DMS114 treated with DMSO at 0.1 percent for 48 hours (cell line): Measurements from ENCODE around the gene C1QTNF3.
"Not testable (repeated sequence)": the region's sequence is repeated elsewhere in the genome, so short reads cannot be mapped to it uniquely, and the experiment has no call there.

ENCODE experiments used
- DNase-seq: peaks from one replicate; lab custom pipeline; 2025; ENCODE audit not compliant: unreplicated experiment; lab: John Stamatoyannopoulos, UW

C1QTNF3 gene

DNA sequence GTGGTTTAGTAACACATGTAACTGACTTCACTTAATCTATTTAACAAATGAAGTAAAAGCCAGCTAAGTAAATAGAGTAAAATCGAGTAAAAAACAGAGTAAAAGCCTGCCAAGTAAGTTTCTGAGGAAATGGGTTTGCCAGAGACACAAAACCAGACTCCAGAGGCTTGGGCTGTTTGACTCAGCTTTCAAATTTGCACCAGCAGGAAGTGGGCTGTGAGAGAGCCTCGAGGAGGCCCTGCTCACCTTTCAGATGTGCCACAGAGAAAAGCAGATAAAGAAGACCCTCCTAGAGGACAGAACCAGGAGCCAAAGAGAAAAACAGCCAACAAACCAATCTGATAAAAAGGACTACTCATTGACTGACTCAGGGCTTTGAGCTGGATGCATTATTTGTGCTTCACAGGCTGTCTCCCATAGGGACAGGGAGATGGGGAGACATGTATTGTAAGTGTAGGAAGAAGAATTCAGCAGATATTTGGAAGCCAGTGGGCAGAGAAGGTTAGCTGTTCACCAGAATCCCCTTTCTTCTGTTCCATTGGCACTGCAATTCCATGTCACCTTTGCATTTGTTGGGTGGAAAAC lies 20.8 kb downstream of the C1QTNF3 start:
- no peak for DNase-seq

GRCh38 chr5:34021334-34021733 lies 21.7 kb downstream of the C1QTNF3 start:
- DNase-seq = no peak

DNA sequence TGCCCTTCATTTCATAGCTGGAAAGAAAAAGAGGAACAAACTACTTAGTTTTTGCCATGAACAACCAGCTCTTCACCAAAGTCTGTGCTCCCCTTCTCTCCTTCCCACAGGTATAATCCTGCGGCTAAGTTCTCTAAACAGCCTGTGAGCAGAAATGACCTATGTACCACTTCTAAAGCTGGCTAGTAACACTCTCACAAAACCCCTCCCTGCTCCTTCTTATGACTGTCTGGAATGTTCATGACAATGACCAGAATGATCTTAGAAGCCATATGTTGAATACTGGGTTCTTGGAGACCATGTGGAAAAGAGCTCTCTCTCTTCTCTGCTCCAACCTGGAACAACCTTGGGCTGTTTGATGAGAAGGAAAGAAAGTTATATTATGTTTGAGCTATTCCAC lies 22.3 kb downstream of the C1QTNF3 start:
- no peak for DNase-seq

- no peak for DNase-seq
Observed at GRCh38 chr5:34017254-34017653, 25.8 kb downstream of the C1QTNF3 start.

DNA sequence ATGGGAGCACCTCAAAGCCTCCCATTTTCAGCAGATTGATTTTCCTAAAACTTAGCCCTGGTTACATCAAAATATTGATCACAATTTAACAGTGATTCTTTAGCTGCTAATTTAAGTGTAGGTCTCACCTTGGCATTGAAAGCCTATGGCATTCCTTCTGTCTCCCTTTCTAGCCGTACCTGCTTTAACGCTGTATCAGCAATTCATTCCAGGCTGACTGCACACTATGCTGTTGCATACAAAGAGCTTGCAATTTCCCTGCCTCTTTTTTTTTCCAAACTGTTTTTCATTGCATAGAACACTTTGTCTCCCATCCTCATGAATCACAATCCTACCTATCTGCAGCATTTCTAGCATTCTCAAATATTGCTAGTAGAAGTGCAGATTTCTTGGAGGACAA lies 26.3 kb downstream of the C1QTNF3 start:
- DNase-seq = no peak

DNA sequence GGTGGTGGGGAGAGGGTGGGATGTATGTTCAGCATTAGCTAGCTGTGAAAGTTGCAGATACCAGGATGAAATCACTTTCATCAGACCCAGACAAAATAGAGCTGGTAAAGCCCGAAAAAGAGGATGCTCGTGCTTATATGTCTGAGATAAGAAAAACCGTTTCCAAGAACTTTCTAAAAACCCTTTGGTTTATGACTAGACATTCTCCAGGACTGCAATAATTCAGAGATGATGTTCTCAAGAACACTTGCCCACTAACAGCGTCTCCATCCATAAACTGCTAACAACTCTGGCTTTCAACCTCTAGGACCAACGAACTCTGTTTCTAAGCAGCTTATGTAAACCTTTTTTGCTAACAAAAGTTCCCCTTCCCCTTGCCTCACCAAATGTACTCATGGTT lies 26.8 kb downstream of the C1QTNF3 start:
- DNase-seq = no peak

GRCh38 chr5:34015120-34015822 lies 27.7 kb downstream of the C1QTNF3 start:
- no peak for DNase-seq

- DNase-seq = no peak
Observed at GRCh38 chr5:34014626-34015025, 28.4 kb downstream of the C1QTNF3 start.

- DNase-seq = no peak
Observed at GRCh38 chr5:34013547-34013946, 29.5 kb downstream of the C1QTNF3 start.

DNA sequence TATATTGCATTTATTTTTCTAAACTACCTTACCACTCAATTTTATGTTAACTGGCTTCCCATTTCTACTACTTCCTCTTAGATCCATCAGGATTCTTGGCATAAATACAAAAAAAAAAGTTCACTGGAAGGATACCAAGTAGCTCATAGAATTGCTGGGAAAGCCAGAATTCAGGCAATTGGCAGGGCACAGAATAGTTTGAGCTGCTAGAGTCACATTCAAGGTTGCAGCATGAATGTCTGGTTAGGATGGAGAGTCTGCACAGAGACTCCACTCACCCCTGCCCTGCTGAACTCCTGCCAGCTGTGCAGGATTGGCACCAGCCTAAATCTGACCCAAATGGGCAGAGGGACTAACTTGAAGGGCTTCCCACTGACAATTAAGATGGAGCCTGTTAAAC lies 30.2 kb downstream of the C1QTNF3 start:
- DNase-seq = no peak

DNA sequence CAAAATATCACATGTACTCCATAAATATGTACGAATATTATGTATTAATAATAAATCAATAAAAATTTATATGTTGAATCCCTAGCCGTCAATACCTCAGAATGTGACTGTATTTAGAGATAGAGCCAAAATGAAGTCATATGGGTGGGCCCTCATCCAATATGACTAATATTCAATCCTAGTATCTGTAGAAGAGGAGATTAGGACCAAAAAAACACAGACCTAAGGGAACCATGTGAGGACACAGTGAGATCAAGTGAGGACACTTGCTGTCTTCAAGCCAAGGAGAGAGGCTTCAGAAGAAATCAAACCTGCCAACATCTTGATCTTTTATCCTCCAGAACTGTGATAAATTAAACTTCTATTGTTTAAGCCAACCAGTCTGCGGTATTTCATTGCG lies 31.5 kb downstream of the C1QTNF3 start:
- DNase-seq = no peak

DNA sequence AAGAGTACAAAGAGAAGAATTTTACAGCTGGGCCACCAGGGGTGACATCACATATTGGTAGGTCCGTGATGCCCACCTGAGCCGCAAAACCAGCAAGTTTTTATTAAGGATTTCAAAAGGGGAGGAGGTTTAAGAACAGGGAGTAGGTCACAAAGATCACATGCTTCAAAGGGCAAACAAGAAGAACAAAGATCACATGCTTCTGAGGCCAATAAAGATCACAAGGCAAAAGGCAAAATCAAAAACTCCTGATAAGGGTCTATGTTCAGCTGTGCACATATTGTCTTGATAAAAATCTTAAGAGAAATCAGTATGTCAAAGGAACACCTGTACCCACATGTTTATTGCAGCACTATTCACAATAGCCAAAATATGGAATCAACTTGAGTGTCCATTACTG lies 32.9 kb downstream of the C1QTNF3 start:
- not testable (repeated sequence) for DNase-seq

DNA sequence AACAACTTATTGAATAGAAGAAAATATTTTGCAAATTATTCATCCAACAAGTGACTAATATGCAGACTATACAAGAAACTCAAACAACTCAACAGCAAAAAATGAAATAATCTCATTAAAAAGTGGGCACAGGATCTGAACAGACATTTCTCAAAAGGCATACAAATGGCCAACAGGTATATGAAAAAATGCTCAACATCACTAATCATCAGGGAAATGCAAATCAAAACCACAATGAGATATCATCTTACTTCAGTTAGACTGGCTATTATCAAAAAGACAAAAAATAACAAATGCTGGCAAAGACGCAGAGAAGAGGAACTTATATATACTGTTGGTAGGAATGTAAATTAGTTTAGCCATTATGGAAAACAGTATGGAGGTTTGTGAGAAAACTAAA lies 33.4 kb downstream of the C1QTNF3 start:
- DNase-seq = no peak

GRCh38 chr5:34008802-34009201 lies 34.2 kb downstream of the C1QTNF3 start:
- no peak for DNase-seq

DNA sequence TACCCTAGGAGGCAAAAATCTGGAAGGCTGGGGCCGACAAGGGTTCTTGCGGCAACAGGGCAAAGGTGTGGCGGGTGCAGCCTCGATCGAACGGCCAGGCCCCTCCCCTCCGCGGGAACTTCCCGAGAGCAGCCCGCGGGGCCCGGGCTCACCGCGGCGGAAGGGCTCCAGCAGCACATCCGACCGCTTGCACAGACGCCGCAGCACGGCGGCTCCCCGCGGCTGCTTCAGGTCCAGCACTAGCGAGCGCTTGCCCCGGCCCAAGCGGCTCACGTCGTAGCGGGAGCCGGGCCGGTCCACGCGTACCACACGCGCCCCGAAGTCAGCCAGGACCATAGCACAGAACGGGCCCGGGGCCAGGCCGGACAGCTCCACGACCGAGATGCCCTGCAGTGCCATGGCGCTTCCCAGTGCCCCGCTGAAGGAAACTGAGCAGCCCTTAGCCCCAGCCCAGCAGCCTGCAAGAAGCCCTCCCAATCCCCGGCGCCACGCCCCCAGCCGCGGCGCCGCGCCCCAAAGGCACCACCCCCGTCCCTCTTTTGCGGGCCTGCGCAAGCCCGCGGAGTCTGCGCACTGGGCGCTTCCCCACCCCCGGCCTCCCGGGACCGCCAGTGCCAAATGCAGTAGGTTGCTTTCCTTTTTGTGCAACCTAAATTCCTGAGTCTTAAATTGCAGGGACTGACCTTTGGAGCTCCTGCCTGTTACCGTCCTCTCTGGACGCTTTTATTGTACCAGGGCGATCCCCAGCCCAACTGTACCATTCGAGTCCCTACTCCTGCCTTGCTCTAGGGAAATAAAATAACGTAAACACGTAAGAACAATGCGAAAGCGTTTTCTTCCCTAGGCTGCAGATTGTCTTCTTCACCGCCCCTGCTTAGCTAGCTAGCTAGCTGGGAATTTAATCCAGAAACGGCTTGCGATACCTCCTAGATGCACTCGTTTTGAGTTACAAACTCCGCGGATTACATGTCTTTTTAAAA lies 35.1 kb downstream of the C1QTNF3 start, which contains the start of gene AMACR:
Gene AMACR (minus strand): TSS at position 430 of the 980 bp plus-strand sequence. CDS start 31 bp downstream, at position 399.
- DNase-seq = peak; percentile 74

- no peak for DNase-seq
Observed at GRCh38 chr5:34007201-34007620, 35.8 kb downstream of the C1QTNF3 start.

DNA sequence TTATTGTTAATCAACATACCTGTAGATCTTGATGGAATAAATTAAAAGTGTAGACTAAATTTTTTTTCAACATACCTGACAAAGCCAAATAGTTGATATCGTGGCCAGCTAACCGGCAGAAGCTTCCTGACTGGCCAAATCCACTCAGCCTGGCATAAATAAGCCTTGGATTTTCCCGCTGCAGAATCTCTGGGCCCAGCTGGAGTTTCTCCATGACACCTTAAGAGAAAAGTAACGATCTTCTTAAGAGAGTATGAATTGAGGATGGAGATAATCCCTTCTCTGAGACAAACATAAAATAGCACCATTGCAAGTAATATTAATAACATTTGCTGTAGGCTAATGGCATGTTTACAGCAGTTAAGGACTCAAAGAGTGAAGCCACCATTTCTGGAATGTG lies 37.3 kb downstream of the C1QTNF3 start:
- no peak for DNase-seq

- no peak for DNase-seq
Observed at GRCh38 chr5:34005211-34005610, 37.8 kb downstream of the C1QTNF3 start.

GRCh38 chr5:34003941-34004340 lies 39.1 kb downstream of the C1QTNF3 start:
- DNase-seq = no peak

- no peak for DNase-seq
Observed at GRCh38 chr5:34002629-34003328, 40.2 kb downstream of the C1QTNF3 start.

- no peak for DNase-seq
Observed at GRCh38 chr5:34001241-34001841, 41.7 kb downstream of the C1QTNF3 start.
